Aorta (tissue), 5 donors: Measurements from ENCODE around the gene FAM131A. TPM values are rescaled to one million over a fixed set of nuclear protein-coding genes. Genes with fewer than 3 reads are reported as not detected.
A peak's percentile ranks its signal among the peaks of the same experiment; 100 is the strongest.

Experiments used
- ATAC-seq: fragments of 200-7000 bp; cut with Tn5 transposase; one replicate; pipeline ENCODE4 v1.9.1; 2022; ENCODE audit warnings: moderate library complexity; ENCODE audit not compliant: low FRiP score
- DNase-seq, 2 donors: peaks; one replicate each; pipeline ENCODE4 v3.0.0-alpha.2; 2020
- H3K27ac ChIP-seq, 2 donors: one replicate each; pipeline ENCODE4 v1.5.1; 2013; ENCODE audit warnings: low read length in 2 of 2, mild to moderate bottlenecking in 2 of 2, moderate library complexity in 2 of 2, control low read depth in 1 of 2, inconsistent platforms in 1 of 2, low read depth in 1 of 2
- H3K27me3 ChIP-seq, 2 donors: one replicate each; pipeline ENCODE4 v1.6.1; 2013; ENCODE audit warnings: control low read depth in 1 of 2, low read length in 1 of 2, mild to moderate bottlenecking in 1 of 2, moderate library complexity in 1 of 2; ENCODE audit not compliant: insufficient read depth in 2 of 2, control insufficient read depth in 1 of 2
- H3K36me3 ChIP-seq, 2 donors: one replicate each; pipeline ENCODE4 v1.6.1; 2013; ENCODE audit warnings: control low read depth in 1 of 2, low read length in 1 of 2, mild to moderate bottlenecking in 1 of 2; ENCODE audit not compliant: insufficient read depth in 2 of 2, control insufficient read depth in 1 of 2
- H3K4me1 ChIP-seq, 2 donors: one replicate each; pipeline ENCODE4 v1.6.1; 2013; ENCODE audit warnings: low read length in 2 of 2, control low read depth in 1 of 2, mild to moderate bottlenecking in 1 of 2, moderate library complexity in 1 of 2; ENCODE audit not compliant: insufficient read depth in 2 of 2, control insufficient read depth in 1 of 2
- H3K4me3 ChIP-seq, 2 donors: one replicate each; pipeline ENCODE4 v1.5.1; 2013; ENCODE audit warnings: low read length in 2 of 2, control low read depth in 1 of 2, mild to moderate bottlenecking in 1 of 2
- H3K9me3 ChIP-seq: one replicate; pipeline ENCODE4 v1.6.1; 2013; ENCODE audit warnings: mild to moderate bottlenecking, low read length; ENCODE audit not compliant: control insufficient read depth
- WGBS, 2 donors: extraction: QIAGEN DNeasy Blood & Tissue Kit; methylation state at CpG; one replicate each; pipeline ENCODE4 v1.1.7; 2013; 5-methylcytosine and 5-hydroxymethylcytosine counted together
- intact Hi-C, 2 donors: fragments of 100-400 bp; cut with DNase I; formaldehyde crosslinking; loops; one replicate each; pipeline versions ENCODE4 v1.14.2 to v1.15.0; 2022
- long read RNA-seq, 2 donors: library from polyadenylated mRNA; unstranded; transcript quantifications; one replicate each; pipeline ENCODE4 v2.0.0, GENCODE V29; 2020 to 2021
- polyA plus RNA-seq, 2 donors: library from polyadenylated mRNA; stranded (reverse); fragments of 200-250 nt; gene quantifications; one replicate each; pipeline ENCODE4 v1.2.3, GENCODE V29; 2013
- total RNA-seq, 2 donors: library from RNA; stranded (reverse); fragmentation: NEBNext Ultra II Directional; extraction: Animal tissue kit (Norgen Biotek cat#: 25700); gene quantifications; one replicate each; pipeline ENCODE4 v1.2.1, GENCODE V29; 2021
- donor health status: healthy with polysubstance abuse.
- donor health status: Bipolar disorder and iron deficiency.
- donor health status: DM: no; HTN: no; CAD: no.
- donor health status: DM: no; HTN: no; CAD: no.
- donor health status: DM: yes; HTN: yes; CAD: no.

The FAM131A gene
- 10 to 100 TPM; 28.2 to 40.6 TPM for total RNA-seq
- polyA plus RNA-seq: 10 to 100 TPM; 10.6 to 27.1 TPM
- long read RNA-seq, donor 1, transcript FAM131A-207 (7 exons, 1,335 nt): minor isoform, 24 of 87 reads
- long read RNA-seq, donor 1, transcript FAM131A-203 (6 exons, 1,483 nt): major isoform, 25 of 87 reads
- long read RNA-seq, donor 1, transcript FAM131A-202 (6 exons, 2,421 nt): minor isoform, 11 of 87 reads
- long read RNA-seq, donor 1, partial matches to known transcripts: 13 of 87 reads
- long read RNA-seq, donor 1, other reads (novel, unspliced or antisense): 10 of 87 reads
- long read RNA-seq, donor 2, transcript FAM131A-203 (6 exons, 1,483 nt): major isoform, 10 of 25 reads
- long read RNA-seq, donor 2, partial matches to known transcripts: 3 of 25 reads
- long read RNA-seq, donor 2, other reads (novel, unspliced or antisense): 7 of 25 reads

DNA sequence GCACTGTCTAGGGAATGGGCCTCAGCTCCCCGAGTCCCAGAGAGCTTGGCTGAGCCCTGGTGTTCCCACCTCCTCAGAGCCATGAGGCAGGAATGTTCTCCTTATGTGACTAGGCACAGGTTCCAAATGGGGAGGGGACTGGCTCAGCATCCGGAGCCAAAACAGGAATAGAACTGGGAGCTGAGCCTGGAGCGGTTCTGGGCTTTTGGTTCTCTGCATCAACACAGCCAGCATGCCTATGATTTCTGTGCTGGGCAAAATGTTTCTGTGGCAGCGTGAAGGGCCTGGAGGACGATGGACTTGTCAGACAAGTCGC, at the start of gene FAM131A:
Gene FAM131A (plus strand): TSS at position 202 of the 316 bp plus-strand sequence. CDS start 31 bp downstream, at position 233.
- H3K36me3 ChIP-seq: peaks cover 0 to 3% of the 10 kb centered on the region in 2 donors
- no peaks in the 10 kb centered on the region for H3K4me1 ChIP-seq
- intact Hi-C loops: loop anchor here in 1 of 2 donors (1.0 kb wide), 1 partner anchor 23 kb away; the partner anchor contains the start of gene EIF4G1
- no peaks in the 10 kb centered on the region for H3K9me3 ChIP-seq
- H3K27ac ChIP-seq: peak within 1 kb of the TSS; percentile 78 to 94
- DNase-seq (peak; percentile 84 to 89), ATAC-seq (peak; percentile 75)
- WGBS, 2 donors: 3 to 5% methylated on average over 6 of the region's 6 CpGs
- H3K27me3 ChIP-seq: no peaks in the 10 kb centered on the region
- H3K4me3 ChIP-seq: peak within 1 kb of the TSS; percentile 19 to 73

- no peaks in the 10 kb centered on the region for H3K9me3 ChIP-seq
- no peaks in the 10 kb centered on the region for H3K27me3 ChIP-seq
- no peak overlapping the region for H3K4me3 ChIP-seq
- 9 to 14% methylated on average over 10 of the region's 10 CpGs for WGBS, 2 donors
- no peaks in the 10 kb centered on the region for H3K36me3 ChIP-seq
- H3K27ac ChIP-seq: no peak overlapping the region
- DNase-seq: peak; percentile 54 to 75
- H3K4me1 ChIP-seq: no peaks in the 10 kb centered on the region
- ATAC-seq: no peak
- intact Hi-C loops: no loop called here
These were observed 47.9 kb upstream of the FAM131A start for GRCh38 chr3:184289426-184289938.

DNA sequence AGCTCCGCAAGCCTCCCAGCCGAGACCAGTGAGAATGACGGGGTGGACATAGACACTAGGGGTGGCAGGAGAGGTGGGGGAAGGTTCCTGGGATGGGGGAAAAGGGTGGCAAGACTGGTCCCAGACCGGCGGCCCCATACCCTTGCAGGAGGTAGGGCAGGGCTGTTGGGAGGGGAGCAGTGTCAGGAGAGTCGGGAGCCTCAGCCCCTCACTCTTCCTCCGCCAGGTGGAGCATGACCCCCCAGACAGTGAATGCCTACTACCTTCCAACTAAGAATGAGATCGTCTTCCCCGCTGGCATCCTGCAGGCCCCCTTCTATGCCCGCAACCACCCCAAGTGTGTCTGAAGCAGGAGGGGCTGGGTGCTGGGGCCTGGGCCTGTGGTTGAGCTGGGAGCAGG, 47.1 kb upstream of the FAM131A start:
- Histone ChIP-seq H3K4me3 (no peak overlapping the region), H3K9me3 (no peaks in the 10 kb centered on the region), H3K36me3 (no peaks in the 10 kb centered on the region), H3K4me1 (no peaks in the 10 kb centered on the region), H3K27me3 (no peaks in the 10 kb centered on the region), H3K27ac (no peak overlapping the region)
- DNase-seq (no peak), ATAC-seq (no peak)
- intact Hi-C loops: no loop called here
- 84 to 87% methylated on average over 9 to 10 of the region's 10 CpGs for WGBS, 2 donors

GRCh38 chr3:184291044-184291737, 46.2 kb upstream of the FAM131A start:
- Histone ChIP-seq H3K4me3 (no peak overlapping the region), H3K36me3 (no peaks in the 10 kb centered on the region), H3K27ac (no peak overlapping the region), H3K27me3 (no peaks in the 10 kb centered on the region), H3K9me3 (no peaks in the 10 kb centered on the region), H3K4me1 (no peaks in the 10 kb centered on the region)
- ATAC-seq: no peak
- 87 to 88% methylated on average over 22 of the region's 22 CpGs for WGBS, 2 donors
- DNase-seq: no peak
- intact Hi-C loops: no loop called here

DNA sequence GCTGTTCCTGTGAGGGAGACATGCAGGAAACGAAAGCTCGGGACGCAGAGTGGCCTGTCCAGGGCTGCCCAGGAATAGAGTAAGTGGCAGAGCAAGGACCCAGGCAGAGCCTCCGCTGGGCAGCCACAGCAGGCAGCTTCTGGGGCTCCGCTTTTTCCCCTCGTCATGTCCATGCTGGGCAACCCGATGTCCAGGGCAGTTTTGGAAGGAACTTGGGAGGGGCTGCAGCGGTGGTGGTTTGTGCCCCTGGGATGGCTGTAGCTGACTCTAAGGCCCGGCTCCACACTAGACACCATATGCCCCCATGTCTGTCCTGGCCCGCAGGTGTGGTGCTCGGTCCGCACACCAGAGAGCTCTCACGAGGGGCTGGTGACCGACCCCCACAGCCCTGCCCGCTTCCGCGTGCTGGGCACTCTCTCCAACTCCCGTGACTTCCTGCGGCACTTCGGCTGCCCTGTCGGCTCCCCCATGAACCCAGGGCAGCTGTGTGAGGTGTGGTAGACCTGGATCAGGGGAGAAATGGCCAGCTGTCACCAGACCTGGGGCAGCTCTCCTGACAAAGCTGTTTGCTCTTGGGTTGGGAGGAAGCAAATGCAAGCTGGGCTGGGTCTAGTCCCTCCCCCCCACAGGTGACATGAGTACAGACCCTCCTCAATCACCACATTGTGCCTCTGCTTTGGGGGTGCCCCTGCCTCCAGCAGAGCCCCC, 45.5 kb upstream of the FAM131A start:
- no peaks in the 10 kb centered on the region for H3K27me3 ChIP-seq
- H3K9me3 ChIP-seq: no peaks in the 10 kb centered on the region
- ATAC-seq (no peak), DNase-seq (no peak)
- intact Hi-C loops: no loop called here
- H3K4me1 ChIP-seq: no peaks in the 10 kb centered on the region
- H3K36me3 ChIP-seq: no peaks in the 10 kb centered on the region
- no peak overlapping the region for H3K4me3 ChIP-seq
- 92 to 93% methylated on average over 21 of the region's 21 CpGs for WGBS, 2 donors
- H3K27ac ChIP-seq: no peak overlapping the region

DNA sequence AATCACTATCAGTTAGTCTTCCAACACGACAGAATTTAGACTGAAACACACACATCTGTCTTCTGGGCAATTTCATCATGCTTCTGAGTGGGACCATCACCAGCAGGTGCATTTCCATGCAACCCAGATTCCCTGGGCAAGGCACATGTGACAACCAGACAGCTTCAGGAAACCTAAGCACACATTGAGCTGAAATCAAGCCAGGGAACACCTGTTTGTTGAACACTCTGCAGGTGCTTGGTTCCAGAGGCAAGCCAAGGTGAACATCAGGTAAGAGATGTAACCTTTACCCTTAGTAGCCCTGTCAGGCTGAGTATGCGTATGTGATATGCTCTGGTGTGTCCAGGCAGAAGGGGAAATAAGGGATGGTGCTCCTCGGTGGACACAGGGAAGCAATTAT, 41.6 kb upstream of the FAM131A start:
- Histone ChIP-seq H3K27ac (no peak overlapping the region), H3K4me1 (peaks cover 0 to 1% of the 10 kb centered on the region in 2 donors), H3K4me3 (no peak overlapping the region), H3K36me3 (no peaks in the 10 kb centered on the region), H3K27me3 (no peaks in the 10 kb centered on the region), H3K9me3 (no peaks in the 10 kb centered on the region)
- no peak for ATAC-seq
- peak in 1 of 2 donors; percentile 5 for DNase-seq
- intact Hi-C loops: loop anchor here (5.0 kb wide), 3 partner anchors 33 to 108 kb away; partner anchors contain the start of genes ABCF3 (in 1 of the 2), ALG3 (in 1 of the 2), CAMK2N2 (in 1 of the 2) and EEF1AKMT4 (in 1 of the 2)
- 59 to 61% methylated on average over 3 of the region's 3 CpGs for WGBS, 2 donors

- H3K4me1 ChIP-seq: peaks cover 0 to 1% of the 10 kb centered on the region in 2 donors
- no peaks in the 10 kb centered on the region for H3K9me3 ChIP-seq
- ATAC-seq (no peak), DNase-seq (peak in 1 of 2 donors; percentile 12)
- intact Hi-C loops: loop anchor here (5.0 kb wide), 3 partner anchors 34 to 109 kb away; partner anchors contain the start of genes ABCF3 (in 1 of the 2), ALG3 (in 1 of the 2), CAMK2N2 (in 1 of the 2) and EEF1AKMT4 (in 1 of the 2)
- H3K27me3 ChIP-seq: no peaks in the 10 kb centered on the region
- peaks cover 0 to under 1% of the 10 kb centered on the region in 2 donors for H3K36me3 ChIP-seq
- 74 to 87% methylated on average over 7 of the region's 7 CpGs for WGBS, 2 donors
- no peak overlapping the region for H3K4me3 ChIP-seq
- H3K27ac ChIP-seq: no peak overlapping the region
These were observed 40.8 kb upstream of the FAM131A start for GRCh38 chr3:184296616-184297015.
